Activated T-cell treated with anti-CD3 and anti-CD28 coated beads, Interleukin-2, amount 50 U/mL, for 72 hours (primary cell): ENCODE measurements around the gene GLIPR1L1. TPM values are rescaled to one million over a fixed set of nuclear protein-coding genes. Genes with fewer than 3 reads are reported as not detected.

Experiments
- ATAC-seq, 2 donors: fragments of 150-1000 bp; cut with Tn5 transposase; replicated peaks in 1 of 2; 2 replicates each; pipeline ENCODE4 v1.10.0; 2021; ENCODE audit warnings: moderate library complexity in 2 of 2, mild to moderate bottlenecking in 1 of 2
- DNase-seq, 2 donors: peaks; one replicate each; pipeline ENCODE4 v3.0.0; 2021 to 2022; ENCODE audit warnings: mixed read lengths in 1 of 2
- H3K27ac Mint-ChIP-seq: one replicate; pipeline ENCODE4 v1.8.0; 2022; ENCODE audit warnings: mild to moderate bottlenecking, moderate library complexity, mixed read lengths
- H3K27me3 Mint-ChIP-seq: one replicate; pipeline ENCODE4 v1.8.0; 2022; ENCODE audit warnings: low read depth, mixed read lengths
- H3K36me3 Mint-ChIP-seq, 2 donors: one replicate each; pipeline ENCODE4 v1.8.0; 2022; ENCODE audit warnings: mixed read lengths in 2 of 2, mild to moderate bottlenecking in 1 of 2; ENCODE audit not compliant: insufficient read depth in 2 of 2
- H3K4me1 Mint-ChIP-seq: one replicate; pipeline ENCODE4 v1.8.0; 2022; ENCODE audit warnings: low read depth, mixed read lengths
- H3K4me3 Mint-ChIP-seq, 2 donors: one replicate each; pipeline ENCODE4 v1.8.0; 2022; ENCODE audit warnings: mild to moderate bottlenecking in 2 of 2, mixed read lengths in 2 of 2, moderate library complexity in 2 of 2
- H3K9me3 Mint-ChIP-seq, 2 donors: one replicate each; pipeline ENCODE4 v1.8.0; 2022; ENCODE audit warnings: mixed read lengths in 2 of 2
- total RNA-seq, 2 donors: library from RNA; stranded (reverse); gene quantifications; one replicate each; pipeline ENCODE4 v1.2.3, GENCODE V29; 2022

GLIPR1L1 gene
- total RNA-seq, 2 donors from 2014 or later = not detected

- Mint-ChIP-seq H3K27me3 (no peaks in the 10 kb centered on the region), H3K27ac (no peak overlapping the region), H3K4me3 (no peak overlapping the region), H3K4me1 (peaks cover 19% of the 10 kb centered on the region), H3K9me3 (peaks cover 4 to 7% of the 10 kb centered on the region in 2 donors), H3K36me3 (no peaks in the 10 kb centered on the region)
- DNase-seq = no peak
- no peak for ATAC-seq
Observed at GRCh38 chr12:75364919-75365318, 30.4 kb downstream of the GLIPR1L1 start.

GRCh38 chr12:75366629-75367028 is 32.2 kb downstream of the GLIPR1L1 start:
- no peaks in the 10 kb centered on the region for H3K9me3 Mint-ChIP-seq
- no peaks in the 10 kb centered on the region for H3K36me3 Mint-ChIP-seq
- ATAC-seq (peak in 1 of 2 donors; percentile 41), DNase-seq (no peak)
- no peak overlapping the region for H3K4me3 Mint-ChIP-seq
- no peak overlapping the region for H3K27ac Mint-ChIP-seq
- peaks cover 8% of the 10 kb centered on the region for H3K4me1 Mint-ChIP-seq
- H3K27me3 Mint-ChIP-seq = no peaks in the 10 kb centered on the region

- Mint-ChIP-seq H3K36me3 (no peaks in the 10 kb centered on the region), H3K27me3 (no peaks in the 10 kb centered on the region), H3K4me1 (no peaks in the 10 kb centered on the region), H3K27ac (no peak overlapping the region), H3K9me3 (no peaks in the 10 kb centered on the region), H3K4me3 (no peak overlapping the region)
- ATAC-seq (no peak), DNase-seq (no peak)
Observed at GRCh38 chr12:75374971-75375370, 40.5 kb downstream of the GLIPR1L1 start.

- ATAC-seq = no peak
- Mint-ChIP-seq H3K4me1 (no peaks in the 10 kb centered on the region), H3K4me3 (no peak overlapping the region), H3K9me3 (no peaks in the 10 kb centered on the region), H3K27ac (no peak overlapping the region), H3K27me3 (no peaks in the 10 kb centered on the region), H3K36me3 (no peaks in the 10 kb centered on the region)
- no peak for DNase-seq
Observed at GRCh38 chr12:75378354-75378753, 43.9 kb downstream of the GLIPR1L1 start.

- no peak for ATAC-seq
- H3K4me3 Mint-ChIP-seq = peak overlapping the region in 1 of 2 donors; percentile 96
- H3K4me1 Mint-ChIP-seq = peaks cover 30% of the 10 kb centered on the region
Observed at GRCh38 chr12:75389061-75389460, 54.6 kb downstream of the GLIPR1L1 start.

GRCh38 chr12:75389706-75390105 is 55.2 kb downstream of the GLIPR1L1 start:
- H3K27me3 Mint-ChIP-seq = no peaks in the 10 kb centered on the region
- peak overlapping the region; percentile 88 to 96 for H3K4me3 Mint-ChIP-seq
- no peak for ATAC-seq

More at GRCh38 chr12:75389061-75389460, 54.6 kb downstream of the GLIPR1L1 start:
- Mint-ChIP-seq H3K36me3 (no peaks in the 10 kb centered on the region), H3K27ac (peak overlapping the region; percentile 93), H3K9me3 (peaks cover 0 to 3% of the 10 kb centered on the region in 2 donors), H3K27me3 (no peaks in the 10 kb centered on the region)
- DNase-seq = no peak

GRCh38 chr12:75390156-75390898 is 55.9 kb downstream of the GLIPR1L1 start:
- peak overlapping the region; percentile 88 to 96 for H3K4me3 Mint-ChIP-seq

More at GRCh38 chr12:75389706-75390105, 55.2 kb downstream of the GLIPR1L1 start:
- peaks cover 0 to 3% of the 10 kb centered on the region in 2 donors for H3K9me3 Mint-ChIP-seq
- no peaks in the 10 kb centered on the region for H3K36me3 Mint-ChIP-seq
- H3K4me1 Mint-ChIP-seq = peaks cover 30% of the 10 kb centered on the region
- peak overlapping the region; percentile 93 for H3K27ac Mint-ChIP-seq
- DNase-seq = no peak

GRCh38 chr12:75390899-75391538 is 56.5 kb downstream of the GLIPR1L1 start, which contains the start of gene GLIPR1L2:
GLIPR1L2 (plus strand) TSS chr12:75391089; CDS start chr12:75391117, 28 bp downstream.
- H3K4me1 Mint-ChIP-seq = peaks cover 35% of the 10 kb centered on the region
- peaks cover 0 to 3% of the 10 kb centered on the region in 2 donors for H3K9me3 Mint-ChIP-seq
- H3K36me3 Mint-ChIP-seq = no peaks in the 10 kb centered on the region
- H3K27me3 Mint-ChIP-seq = no peaks in the 10 kb centered on the region
- H3K27ac Mint-ChIP-seq = peak within 1 kb of the TSS; percentile 93
- ATAC-seq (peak; percentile 97), DNase-seq (peak; percentile 91 to 93)
- peak within 1 kb of the TSS; percentile 88 to 96 for H3K4me3 Mint-ChIP-seq

More at GRCh38 chr12:75390156-75390898, 55.9 kb downstream of the GLIPR1L1 start:
- Mint-ChIP-seq H3K9me3 (peaks cover 0 to 3% of the 10 kb centered on the region in 2 donors), H3K4me1 (peaks cover 30% of the 10 kb centered on the region), H3K27me3 (no peaks in the 10 kb centered on the region), H3K27ac (peak overlapping the region; percentile 93), H3K36me3 (no peaks in the 10 kb centered on the region)
- no peak for ATAC-seq
- DNase-seq = no peak

- H3K27me3 Mint-ChIP-seq = no peaks in the 10 kb centered on the region
- no peak overlapping the region for H3K27ac Mint-ChIP-seq
- DNase-seq = no peak
- no peaks in the 10 kb centered on the region for H3K4me1 Mint-ChIP-seq
- H3K36me3 Mint-ChIP-seq = no peaks in the 10 kb centered on the region
- no peak for ATAC-seq
- no peak overlapping the region for H3K4me3 Mint-ChIP-seq
- no peaks in the 10 kb centered on the region for H3K9me3 Mint-ChIP-seq
Observed at GRCh38 chr12:75404231-75404630, 69.8 kb downstream of the GLIPR1L1 start.

GRCh38 chr12:75407683-75408082 is 73.2 kb downstream of the GLIPR1L1 start:
- H3K27me3 Mint-ChIP-seq = peaks cover 7% of the 10 kb centered on the region
- DNase-seq = no peak
- H3K9me3 Mint-ChIP-seq = no peaks in the 10 kb centered on the region
- no peaks in the 10 kb centered on the region for H3K36me3 Mint-ChIP-seq
- H3K27ac Mint-ChIP-seq = no peak overlapping the region
- H3K4me3 Mint-ChIP-seq = no peak overlapping the region
- no peaks in the 10 kb centered on the region for H3K4me1 Mint-ChIP-seq
- no peak for ATAC-seq

GRCh38 chr12:75409830-75410229 is 75.4 kb downstream of the GLIPR1L1 start:
- DNase-seq = no peak
- Mint-ChIP-seq H3K27me3 (peaks cover 7% of the 10 kb centered on the region), H3K4me3 (no peak overlapping the region), H3K9me3 (no peaks in the 10 kb centered on the region), H3K27ac (no peak overlapping the region), H3K4me1 (no peaks in the 10 kb centered on the region), H3K36me3 (no peaks in the 10 kb centered on the region)
- ATAC-seq = no peak

- no peak overlapping the region for H3K4me3 Mint-ChIP-seq
- no peak for ATAC-seq
- H3K27ac Mint-ChIP-seq = no peak overlapping the region
- peaks cover 7% of the 10 kb centered on the region for H3K27me3 Mint-ChIP-seq
- H3K4me1 Mint-ChIP-seq = no peaks in the 10 kb centered on the region
- no peaks in the 10 kb centered on the region for H3K36me3 Mint-ChIP-seq
- H3K9me3 Mint-ChIP-seq = no peaks in the 10 kb centered on the region
- no peak for DNase-seq
Observed at GRCh38 chr12:75414671-75415070, 80.2 kb downstream of the GLIPR1L1 start.

- Mint-ChIP-seq H3K27me3 (no peaks in the 10 kb centered on the region), H3K4me3 (no peak overlapping the region), H3K27ac (no peak overlapping the region), H3K36me3 (peaks cover 2% of the 10 kb centered on the region in 2 donors), H3K4me1 (no peaks in the 10 kb centered on the region), H3K9me3 (peaks cover 0 to 5% of the 10 kb centered on the region in 2 donors)
- ATAC-seq = no peak
- DNase-seq = no peak
Observed at GRCh38 chr12:75419841-75420240, 85.4 kb downstream of the GLIPR1L1 start.
